HG02981 (cell line): ENCODE measurements around the gene DUSP10.

Experiments
- ATAC-seq: cut with Tn5 transposase; IDR thresholded peaks from one replicate; pipeline ENCODE4 v1.9.1; 2021; ENCODE audit warnings: mild to moderate bottlenecking, moderate library complexity; ENCODE audit not compliant: unreplicated experiment

The DUSP10 gene

DNA sequence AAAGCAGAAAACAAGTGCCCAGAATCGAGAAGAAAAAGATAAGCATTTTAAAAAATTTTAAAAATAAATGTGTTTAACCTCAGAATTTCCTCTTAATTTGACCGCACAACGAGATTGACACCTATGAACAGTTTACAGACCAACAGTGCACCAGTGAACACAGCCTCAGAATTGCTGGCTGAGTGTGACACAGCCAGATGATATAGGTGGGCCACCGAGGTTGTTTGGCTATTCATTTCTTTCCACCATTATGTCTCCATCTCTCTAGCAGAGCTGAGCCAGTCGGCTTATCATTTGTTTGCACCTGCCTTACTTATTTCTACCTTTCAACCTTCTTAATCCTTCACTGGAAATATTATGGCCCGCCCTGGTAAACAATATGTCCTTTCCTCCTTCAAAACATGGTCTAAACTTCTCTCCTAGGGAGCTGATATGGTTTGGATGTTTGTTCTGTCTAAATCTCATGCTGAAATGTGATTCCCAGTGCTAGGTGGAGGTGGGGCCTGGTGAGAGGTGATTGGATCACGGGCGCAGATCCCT lies 86.1 kb downstream of the DUSP10 start:
- ATAC-seq, result no peak
